ENCODE data around the gene ERCC6L.
"Not testable (repeated sequence)": the region's sequence is repeated elsewhere in the genome, so short reads cannot be mapped to it uniquely, and the experiment has no call there.

The ERCC6L gene

GRCh38 chrX:72236841-72237240, 2.0 kb downstream of the ERCC6L start:
- no peak for DNase-seq (ENCODE audit: low read depth, low spot score)
- TF ChIP-seq CTCF (IDR thresholded peaks at IDR 0.05; ENCODE audit: low read depth, low read length) = no peak
- H3K4me3 ChIP-seq (ENCODE audit: low read depth, low read length) = no peak overlapping the region
- in situ Hi-C loops (cut with HindIII; ENCODE audit: low sequenced_read_pairs) = no loop called here

- in situ Hi-C loops (cut with HindIII; ENCODE audit: low sequenced_read_pairs) = no loop called here
- no peak overlapping the region for H3K4me3 ChIP-seq (ENCODE audit: low read depth, low read length)
- TF ChIP-seq CTCF (IDR thresholded peaks at IDR 0.05; ENCODE audit: low read depth, low read length) = no peak
- no peak for DNase-seq (ENCODE audit: low read depth, low spot score)
These were observed 8.5 kb downstream of the ERCC6L start for GRCh38 chrX:72230290-72230689.

GRCh38 chrX:72220375-72220774, 18.5 kb downstream of the ERCC6L start:
- in situ Hi-C loops (cut with HindIII; ENCODE audit: low sequenced_read_pairs); H3K4me3 ChIP-seq (ENCODE audit: low read depth, low read length); DNase-seq (ENCODE audit: low read depth, low spot score): not testable (repeated sequence)

- DNase-seq (ENCODE audit: low read depth, low spot score) = no peak
These were observed 21.9 kb downstream of the ERCC6L start for GRCh38 chrX:72216973-72217372.

GRCh38 chrX:72208126-72208800, 30.6 kb downstream of the ERCC6L start:
- in situ Hi-C loops (cut with HindIII; ENCODE audit: low sequenced_read_pairs) = no loop called here
- no peak for DNase-seq (ENCODE audit: low read depth, low spot score)

More at GRCh38 chrX:72216973-72217372, 21.9 kb downstream of the ERCC6L start:
- in situ Hi-C loops (cut with HindIII; ENCODE audit: low sequenced_read_pairs) = no loop called here
- TF ChIP-seq CTCF (IDR thresholded peaks at IDR 0.05; ENCODE audit: low read depth, low read length) = no peak
- H3K4me3 ChIP-seq (ENCODE audit: low read depth, low read length) = no peak overlapping the region

GRCh38 chrX:72207366-72207765, 31.5 kb downstream of the ERCC6L start:
- H3K4me3 ChIP-seq (ENCODE audit: low read depth, low read length) = no peak overlapping the region
- in situ Hi-C loops (cut with HindIII; ENCODE audit: low sequenced_read_pairs) = no loop called here
- DNase-seq (ENCODE audit: low read depth, low spot score) = no peak
- TF ChIP-seq CTCF (IDR thresholded peaks at IDR 0.05; ENCODE audit: low read depth, low read length) = no peak

More at GRCh38 chrX:72208126-72208800, 30.6 kb downstream of the ERCC6L start:
- no peak for TF ChIP-seq CTCF (IDR thresholded peaks at IDR 0.05; ENCODE audit: low read depth, low read length)
- H3K4me3 ChIP-seq (ENCODE audit: low read depth, low read length) = no peak overlapping the region

- in situ Hi-C loops (cut with HindIII; ENCODE audit: low sequenced_read_pairs) = no loop called here
- TF ChIP-seq CTCF (IDR thresholded peaks at IDR 0.05; ENCODE audit: low read depth, low read length) = no peak
- H3K4me3 ChIP-seq (ENCODE audit: low read depth, low read length) = no peak overlapping the region
- DNase-seq (ENCODE audit: low read depth, low spot score) = no peak
These were observed 33.1 kb downstream of the ERCC6L start for GRCh38 chrX:72205706-72206105.

Data from astrocyte of the spinal cord (primary cell).